GM12878 (cell line): ENCODE measurements around the gene SYS1. TPM values are rescaled to one million over a fixed set of nuclear protein-coding genes. Genes with fewer than 3 reads are reported as not detected.

Source experiments
- ATAC-seq: fragments of 200-7000 bp; cut with Tn5 transposase; 3 replicates; pipeline ENCODE4 v1.9.1; 2020; ENCODE audit warnings: mild to moderate bottlenecking, moderate library complexity
- BruUV-seq: library from RNA; stranded (reverse); fragments of 400-500 nt; replicated peaks from 2 replicates; lab custom pipeline; 2021; lab: Mats Ljungman, UMichigan
- CTCF ChIA-PET: fragments of 300-600 bp; sonication (Branson Sonifier 250); formaldehyde crosslinking; extraction: SDS; loops from one replicate; lab custom pipeline; 2021; ENCODE audit warnings: inconsistent platforms; lab: Yijun Ruan, JAX
- POLR2A ChIA-PET: fragments of 350-600 bp; formaldehyde crosslinking; extraction: SDS; loops from one replicate; lab custom pipeline; 2021; ENCODE audit warnings: inconsistent platforms; lab: Charles Lee
- RAD21 ChIA-PET: fragments of 300-600 bp; sonication (Branson Sonifier 250); formaldehyde crosslinking; loops from one replicate; lab custom pipeline; 2023; ENCODE audit warnings: antibody characterized with exemption; ENCODE audit not compliant: unreplicated experiment; lab: Charles Lee
- SMC1A ChIA-PET: fragments of 300-600 bp; sonication (Branson Sonifier 250); formaldehyde crosslinking; loops from one replicate; lab custom pipeline; 2023; ENCODE audit not compliant: unreplicated experiment, uncharacterized antibody; lab: Charles Lee
- DNase-seq: peaks from one replicate; pipeline ENCODE4 v3.0.0-alpha.2; 2011; ENCODE audit warnings: low read depth, low spot score
- FAIRE-seq: peaks from 3 replicates; lab custom pipeline; 2011; peaks lifted over from hg19 to GRCh38; lab: Jason Lieb, UNC
- H2AFZ ChIP-seq: 2 replicates; pipeline ENCODE4 v1.6.0; 2011; ENCODE audit warnings: low read depth, low read length, control low read depth; ENCODE audit not compliant: control insufficient read depth
- H3K27ac ChIP-seq: 2 replicates; pipeline ENCODE4 v1.5.1; 2011; ENCODE audit warnings: control low read depth; ENCODE audit not compliant: control insufficient read depth, insufficient read depth
- H3K27me3 ChIP-seq, 2 experiments: replicated peaks in 1 of 2; 2 replicates each; pipeline versions ENCODE4 v1.6.0 to v1.6.1; 2011; ENCODE audit warnings: low read length in 1 of 2; ENCODE audit not compliant: control insufficient read depth in 2 of 2, insufficient read depth in 2 of 2
- H3K36me3 ChIP-seq, 2 experiments: 2 replicates each; pipeline ENCODE4 v1.5.1; 2011; ENCODE audit warnings: low read length in 1 of 2; ENCODE audit not compliant: control insufficient read depth in 2 of 2, insufficient read depth in 2 of 2
- H3K4me1 ChIP-seq: 2 replicates; pipeline ENCODE4 v1.6.1; 2011; ENCODE audit warnings: mild to moderate bottlenecking, low read length, moderate library complexity, mixed read lengths; ENCODE audit not compliant: control insufficient read depth, insufficient read depth
- H3K4me2 ChIP-seq: 2 replicates; pipeline ENCODE4 v1.6.0; 2011; ENCODE audit warnings: control low read depth; ENCODE audit not compliant: control insufficient read depth, insufficient read depth
- H3K4me3 ChIP-seq: fragments of 200-600 bp; sonication (generic); 2 replicates; pipeline ENCODE4 v1.5.1; 2016
- H3K79me2 ChIP-seq: 2 replicates; pipeline ENCODE4 v1.6.0; 2011; ENCODE audit warnings: low read length; ENCODE audit not compliant: control insufficient read depth, insufficient read depth
- H3K9ac ChIP-seq: 2 replicates; pipeline ENCODE4 v1.8.0; 2011; ENCODE audit warnings: low read length, control low read depth, mixed read lengths; ENCODE audit not compliant: control insufficient read depth, insufficient read depth
- H3K9me3 ChIP-seq: replicated peaks from 3 replicates; pipeline ENCODE4 v1.5.1; 2011; ENCODE audit warnings: mild to moderate bottlenecking, low read length; ENCODE audit not compliant: control insufficient read depth, insufficient read depth
- H4K20me1 ChIP-seq: 2 replicates; pipeline ENCODE4 v1.6.0; 2011; ENCODE audit not compliant: control insufficient read depth, insufficient read depth
- CHD1 ChIP-seq: IDR thresholded peaks from 2 replicates; pipeline ENCODE4 v1.6.1; 2012; ENCODE audit warnings: low read depth, low read length, improper control_type of control experiment
- IRF4 ChIP-seq: IDR thresholded peaks from 2 replicates; pipeline ENCODE4 v1.6.1; 2011; ENCODE audit warnings: low read depth, low read length
- RAD21 ChIP-seq: IDR thresholded peaks from 2 replicates; pipeline ENCODE4 v1.6.1; 2011; ENCODE audit warnings: mild to moderate bottlenecking, low read depth, low read length, moderate library complexity; ENCODE audit not compliant: insufficient read depth
- RAD51 ChIP-seq: fragments of 450-650 bp; IDR thresholded peaks from 2 replicates; pipeline ENCODE4 v1.6.1; 2016; ENCODE audit warnings: moderate library complexity, mild to moderate bottlenecking, inconsistent platforms
- SMAD1 ChIP-seq: fragments of 450-650 bp; IDR thresholded peaks from 2 replicates; pipeline ENCODE4 v1.6.1; 2018; ENCODE audit warnings: mild to moderate bottlenecking, low read depth; ENCODE audit not compliant: partially characterized antibody
- SMC3 ChIP-seq: IDR thresholded peaks from 2 replicates; pipeline ENCODE4 v1.6.1; 2011; ENCODE audit warnings: low read length, improper control_type of control experiment, borderline replicate concordance
- SPI1 ChIP-seq: IDR thresholded peaks from 2 replicates; pipeline ENCODE4 v1.6.1; 2011; ENCODE audit warnings: low read depth, mild to moderate bottlenecking, low read length, moderate library complexity, borderline replicate concordance; ENCODE audit not compliant: insufficient read depth
- WGBS: methylation state at CpG from one replicate; pipeline ENCODE4 v1.1.6; 2016; ENCODE audit warnings: low lambda C conversion rate; ENCODE audit not compliant: insufficient replicate concordance, insufficient coverage; ENCODE audit errors: missing lambda C conversion rate; 5-methylcytosine and 5-hydroxymethylcytosine counted together
- in situ Hi-C: fragments of 300-500 bp; cut with MboI; formaldehyde crosslinking; loops from 9 replicates; pipeline ENCODE4 v1.14.3; 2018; ENCODE audit warnings: mixed read lengths
- intact Hi-C: fragments of 100-400 bp; cut with micrococcal nuclease; formaldehyde crosslinking; loops from one replicate; pipeline ENCODE4 v1.14.2; 2022; ENCODE audit not compliant: unreplicated experiment
- polyA plus RNA-seq, 11 experiments: library from polyadenylated mRNA; depleted of rRNA in 4 of 11; unstranded in 6 of 11; stranded (reverse) in 5 of 11; fragments of >200 nt; fragmentation: Nextera tagmentation in 4 of 11; fragmentation: Illumina TruSeq in 1 of 11; extraction: Ambion mirVana in 4 of 11; extraction: Trizol in 1 of 11; gene quantifications; 1 replicate in 1 of 11; 2 replicates in 10 of 11; pipeline versions ENCODE4 v1.2.1 to v1.2.3, GENCODE V29; 2011 to 2016; ENCODE audit warnings: inconsistent platforms in 2 of 11, missing spikeins in 2 of 11, low read depth in 1 of 11
- total RNA-seq, 4 experiments: library from RNA; depleted of rRNA in 3 of 4; stranded (reverse); fragments of >200 nt in 3 of 4; fragmentation: Illumina TruSeq in 1 of 4; extraction: Trizol in 1 of 4; gene quantifications; 2 replicates each; pipeline versions ENCODE4 v1.2.1 to v1.2.3, GENCODE V29; 2013 to 2021
- TF ChIP-seq, protein P1 (sequence below): fragments of 450-650 bp; IDR thresholded peaks from 2 replicates; pipeline ENCODE4 v1.6.1; 2016; ENCODE audit warnings: mild to moderate bottlenecking
- TF ChIP-seq, protein P2 (sequence below): IDR thresholded peaks from 2 replicates; pipeline ENCODE4 v1.6.1; 2011; ENCODE audit warnings: mild to moderate bottlenecking, low read depth, low read length, moderate library complexity; ENCODE audit not compliant: insufficient replicate concordance
- TF ChIP-seq, protein P3 (sequence below), 3 experiments: IDR thresholded peaks in 2 of 3; conservative IDR thresholded peaks in 1 of 3; 2 replicates each; pipeline ENCODE4 v1.5.1; 2011; ENCODE audit warnings: low read depth in 3 of 3, low read length in 3 of 3, mild to moderate bottlenecking in 3 of 3, control low read depth in 2 of 3, moderate library complexity in 2 of 3, inconsistent platforms in 1 of 3, mixed read lengths in 1 of 3; ENCODE audit not compliant: control insufficient read depth in 2 of 3, insufficient read depth in 1 of 3; ENCODE audit errors: extremely low read depth in 1 of 3
- TF ChIP-seq, protein P4 (sequence below): fragments of 450-650 bp; IDR thresholded peaks from 2 replicates; pipeline ENCODE4 v1.6.1; 2018; ENCODE audit warnings: mild to moderate bottlenecking, low read depth, moderate library complexity; ENCODE audit not compliant: partially characterized antibody
- TF ChIP-seq, protein P5 (sequence below): fragments of 450-650 bp; IDR thresholded peaks from 2 replicates; pipeline ENCODE4 v1.6.1; 2018; ENCODE audit warnings: borderline replicate concordance, mild to moderate bottlenecking; ENCODE audit not compliant: partially characterized antibody

Gene SYS1
- total and polyA plus RNA-seq, 10 of the 15 experiments (the other 5 are each of a cell fraction or from before 2014, with no cell fraction given), result 5.1 to 22.6 (median 9.3) TPM

DNA sequence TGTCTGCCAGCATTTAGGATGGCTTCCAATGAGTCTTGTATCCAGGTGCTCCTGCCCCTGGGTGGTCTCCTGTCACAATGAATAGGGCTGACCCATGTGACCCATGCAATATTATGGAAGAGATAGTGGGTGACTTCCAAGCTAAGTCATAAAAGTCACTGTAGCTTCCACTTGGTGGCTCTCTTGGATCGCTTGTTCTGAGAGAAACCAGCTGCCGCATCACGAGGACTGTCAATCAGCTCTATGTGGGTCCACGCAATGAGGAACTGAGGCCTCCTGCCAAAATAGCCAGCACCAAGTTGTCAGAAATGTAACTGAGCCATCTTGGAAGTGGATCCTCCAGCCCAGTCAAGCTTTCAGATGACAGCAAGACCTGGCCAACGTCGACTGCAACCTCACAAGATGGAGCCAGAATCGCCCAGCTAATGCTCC lies 40.0 kb upstream of the SYS1 start:
- H4K20me1 ChIP-seq, result no peaks in the 10 kb centered on the region
- peak; percentile 66 for ATAC-seq
- no peak overlapping the region for H2AFZ ChIP-seq
- no peak for DNase-seq
- no peak overlapping the region for H3K9ac ChIP-seq
- no peak overlapping the region for H3K27ac ChIP-seq
- no peaks in the 10 kb centered on the region for H3K36me3 ChIP-seq
- peaks cover 19% of the 10 kb centered on the region for H3K4me1 ChIP-seq
- SMC1A ChIA-PET, result interaction anchor here (0.7 to 7.2 kb wide), 13 partner anchors 13 to 448 kb away, joined by 3 to 82 read pairs (median 3); no protein-coding TSS in a partner anchor
- FAIRE-seq, result no peak
- POLR2A ChIA-PET, result no interaction called here
- RAD21 ChIA-PET, result interaction anchor here (0.7 to 3.1 kb wide), 14 partner anchors 10 to 448 kb away, joined by 3 to 31 read pairs (median 4); partner anchors contain the start of gene SYS1
- no peaks in the 10 kb centered on the region; the same call in 2 of the 3 replicates for H3K9me3 ChIP-seq
- intact Hi-C loops (loop anchor here (1.0 to 5.0 kb wide), 4 partner anchors 46 to 448 kb away; no protein-coding TSS in a partner anchor), in situ Hi-C loops (loop anchor here (5.0 kb wide), 1 partner anchor 449 kb away; no protein-coding TSS in a partner anchor)
- H3K4me3 ChIP-seq, result no peak overlapping the region
- WGBS, result 50% methylated on average over 7 of the region's 7 CpGs
- CTCF ChIA-PET, result interaction anchor here (0.6 to 8.0 kb wide), 15 partner anchors 10 to 448 kb away, joined by 3 to 97 read pairs (median 5); partner anchors contain the start of gene SYS1
- TF ChIP-seq, protein P1, sequence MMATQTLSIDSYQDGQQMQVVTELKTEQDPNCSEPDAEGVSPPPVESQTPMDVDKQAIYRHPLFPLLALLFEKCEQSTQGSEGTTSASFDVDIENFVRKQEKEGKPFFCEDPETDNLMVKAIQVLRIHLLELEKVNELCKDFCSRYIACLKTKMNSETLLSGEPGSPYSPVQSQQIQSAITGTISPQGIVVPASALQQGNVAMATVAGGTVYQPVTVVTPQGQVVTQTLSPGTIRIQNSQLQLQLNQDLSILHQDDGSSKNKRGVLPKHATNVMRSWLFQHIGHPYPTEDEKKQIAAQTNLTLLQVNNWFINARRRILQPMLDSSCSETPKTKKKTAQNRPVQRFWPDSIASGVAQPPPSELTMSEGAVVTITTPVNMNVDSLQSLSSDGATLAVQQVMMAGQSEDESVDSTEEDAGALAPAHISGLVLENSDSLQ, result peak; percentile 94
- peak; percentile 70; the same call in 1 of the 2 replicates for TF ChIP-seq SPI1
- TF ChIP-seq, protein P2, sequence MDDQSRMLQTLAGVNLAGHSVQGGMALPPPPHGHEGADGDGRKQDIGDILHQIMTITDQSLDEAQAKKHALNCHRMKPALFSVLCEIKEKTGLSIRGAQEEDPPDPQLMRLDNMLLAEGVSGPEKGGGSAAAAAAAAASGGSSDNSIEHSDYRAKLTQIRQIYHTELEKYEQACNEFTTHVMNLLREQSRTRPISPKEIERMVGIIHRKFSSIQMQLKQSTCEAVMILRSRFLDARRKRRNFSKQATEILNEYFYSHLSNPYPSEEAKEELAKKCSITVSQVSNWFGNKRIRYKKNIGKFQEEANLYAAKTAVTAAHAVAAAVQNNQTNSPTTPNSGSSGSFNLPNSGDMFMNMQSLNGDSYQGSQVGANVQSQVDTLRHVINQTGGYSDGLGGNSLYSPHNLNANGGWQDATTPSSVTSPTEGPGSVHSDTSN, result peak; percentile 84
- peak; percentile 57; the same call in 1 of the 2 replicates for TF ChIP-seq SMC3
- TF ChIP-seq, protein P3, sequence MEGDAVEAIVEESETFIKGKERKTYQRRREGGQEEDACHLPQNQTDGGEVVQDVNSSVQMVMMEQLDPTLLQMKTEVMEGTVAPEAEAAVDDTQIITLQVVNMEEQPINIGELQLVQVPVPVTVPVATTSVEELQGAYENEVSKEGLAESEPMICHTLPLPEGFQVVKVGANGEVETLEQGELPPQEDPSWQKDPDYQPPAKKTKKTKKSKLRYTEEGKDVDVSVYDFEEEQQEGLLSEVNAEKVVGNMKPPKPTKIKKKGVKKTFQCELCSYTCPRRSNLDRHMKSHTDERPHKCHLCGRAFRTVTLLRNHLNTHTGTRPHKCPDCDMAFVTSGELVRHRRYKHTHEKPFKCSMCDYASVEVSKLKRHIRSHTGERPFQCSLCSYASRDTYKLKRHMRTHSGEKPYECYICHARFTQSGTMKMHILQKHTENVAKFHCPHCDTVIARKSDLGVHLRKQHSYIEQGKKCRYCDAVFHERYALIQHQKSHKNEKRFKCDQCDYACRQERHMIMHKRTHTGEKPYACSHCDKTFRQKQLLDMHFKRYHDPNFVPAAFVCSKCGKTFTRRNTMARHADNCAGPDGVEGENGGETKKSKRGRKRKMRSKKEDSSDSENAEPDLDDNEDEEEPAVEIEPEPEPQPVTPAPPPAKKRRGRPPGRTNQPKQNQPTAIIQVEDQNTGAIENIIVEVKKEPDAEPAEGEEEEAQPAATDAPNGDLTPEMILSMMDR (IDR thresholded peaks at IDR 0.05 in 2 of 3, conservative IDR thresholded peaks at IDR 0.05 in 1 of 3; ENCODE audit: control insufficient read depth in 2 of 3, extremely low read depth in 1 of 3, insufficient read depth in 1 of 3, low read depth in 3 of 3, low read length in 3 of 3), result peak; percentile 12 to 56 (median 29); a peak in 3 of 6 replicates
- 0 out of 2 replicates have a peak, but pooled peaks have one; percentile 7 for TF ChIP-seq IRF4
- TF ChIP-seq, protein P4, sequence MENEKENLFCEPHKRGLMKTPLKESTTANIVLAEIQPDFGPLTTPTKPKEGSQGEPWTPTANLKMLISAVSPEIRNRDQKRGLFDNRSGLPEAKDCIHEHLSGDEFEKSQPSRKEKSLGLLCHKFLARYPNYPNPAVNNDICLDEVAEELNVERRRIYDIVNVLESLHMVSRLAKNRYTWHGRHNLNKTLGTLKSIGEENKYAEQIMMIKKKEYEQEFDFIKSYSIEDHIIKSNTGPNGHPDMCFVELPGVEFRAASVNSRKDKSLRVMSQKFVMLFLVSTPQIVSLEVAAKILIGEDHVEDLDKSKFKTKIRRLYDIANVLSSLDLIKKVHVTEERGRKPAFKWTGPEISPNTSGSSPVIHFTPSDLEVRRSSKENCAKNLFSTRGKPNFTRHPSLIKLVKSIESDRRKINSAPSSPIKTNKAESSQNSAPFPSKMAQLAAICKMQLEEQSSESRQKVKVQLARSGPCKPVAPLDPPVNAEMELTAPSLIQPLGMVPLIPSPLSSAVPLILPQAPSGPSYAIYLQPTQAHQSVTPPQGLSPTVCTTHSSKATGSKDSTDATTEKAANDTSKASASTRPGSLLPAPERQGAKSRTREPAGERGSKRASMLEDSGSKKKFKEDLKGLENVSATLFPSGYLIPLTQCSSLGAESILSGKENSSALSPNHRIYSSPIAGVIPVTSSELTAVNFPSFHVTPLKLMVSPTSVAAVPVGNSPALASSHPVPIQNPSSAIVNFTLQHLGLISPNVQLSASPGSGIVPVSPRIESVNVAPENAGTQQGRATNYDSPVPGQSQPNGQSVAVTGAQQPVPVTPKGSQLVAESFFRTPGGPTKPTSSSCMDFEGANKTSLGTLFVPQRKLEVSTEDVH, result no peak
- TF ChIP-seq RAD21, result peak; percentile 45; the same call in 1 of the 2 replicates
- TF ChIP-seq, protein P5, sequence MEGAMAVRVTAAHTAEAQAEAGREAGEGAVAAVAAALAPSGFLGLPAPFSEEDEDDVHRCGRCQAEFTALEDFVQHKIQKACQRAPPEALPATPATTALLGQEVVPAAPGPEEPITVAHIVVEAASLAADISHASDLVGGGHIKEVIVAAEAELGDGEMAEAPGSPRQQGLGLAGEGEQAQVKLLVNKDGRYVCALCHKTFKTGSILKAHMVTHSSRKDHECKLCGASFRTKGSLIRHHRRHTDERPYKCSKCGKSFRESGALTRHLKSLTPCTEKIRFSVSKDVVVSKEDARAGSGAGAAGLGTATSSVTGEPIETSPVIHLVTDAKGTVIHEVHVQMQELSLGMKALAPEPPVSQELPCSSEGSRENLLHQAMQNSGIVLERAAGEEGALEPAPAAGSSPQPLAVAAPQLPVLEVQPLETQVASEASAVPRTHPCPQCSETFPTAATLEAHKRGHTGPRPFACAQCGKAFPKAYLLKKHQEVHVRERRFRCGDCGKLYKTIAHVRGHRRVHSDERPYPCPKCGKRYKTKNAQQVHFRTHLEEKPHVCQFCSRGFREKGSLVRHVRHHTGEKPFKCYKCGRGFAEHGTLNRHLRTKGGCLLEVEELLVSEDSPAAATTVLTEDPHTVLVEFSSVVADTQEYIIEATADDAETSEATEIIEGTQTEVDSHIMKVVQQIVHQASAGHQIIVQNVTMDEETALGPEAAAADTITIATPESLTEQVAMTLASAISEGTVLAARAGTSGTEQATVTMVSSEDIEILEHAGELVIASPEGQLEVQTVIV, result no peak
- peak; percentile 47 for TF ChIP-seq RAD51
- TF ChIP-seq CHD1, result no peak
- TF ChIP-seq SMAD1, result no peak
- H3K27me3 ChIP-seq, result no peaks in the 10 kb centered on the region; a peak in 1 of 4 replicates
- no peak overlapping the region for H3K4me2 ChIP-seq
- BruUV-seq, result no TSS peak
- H3K79me2 ChIP-seq, result no peaks in the 10 kb centered on the region
